HG02885 (cell line): ENCODE results near the gene STAP2.
"Not testable (repeated sequence)": the region's sequence is repeated elsewhere in the genome, so short reads cannot be mapped to it uniquely, and the experiment has no call there.

Experiments used
- ATAC-seq: cut with Tn5 transposase; IDR thresholded peaks from one replicate; pipeline ENCODE4 v1.9.1; 2021; ENCODE audit warnings: mild to moderate bottlenecking; ENCODE audit not compliant: unreplicated experiment, poor library complexity

STAP2 gene

DNA sequence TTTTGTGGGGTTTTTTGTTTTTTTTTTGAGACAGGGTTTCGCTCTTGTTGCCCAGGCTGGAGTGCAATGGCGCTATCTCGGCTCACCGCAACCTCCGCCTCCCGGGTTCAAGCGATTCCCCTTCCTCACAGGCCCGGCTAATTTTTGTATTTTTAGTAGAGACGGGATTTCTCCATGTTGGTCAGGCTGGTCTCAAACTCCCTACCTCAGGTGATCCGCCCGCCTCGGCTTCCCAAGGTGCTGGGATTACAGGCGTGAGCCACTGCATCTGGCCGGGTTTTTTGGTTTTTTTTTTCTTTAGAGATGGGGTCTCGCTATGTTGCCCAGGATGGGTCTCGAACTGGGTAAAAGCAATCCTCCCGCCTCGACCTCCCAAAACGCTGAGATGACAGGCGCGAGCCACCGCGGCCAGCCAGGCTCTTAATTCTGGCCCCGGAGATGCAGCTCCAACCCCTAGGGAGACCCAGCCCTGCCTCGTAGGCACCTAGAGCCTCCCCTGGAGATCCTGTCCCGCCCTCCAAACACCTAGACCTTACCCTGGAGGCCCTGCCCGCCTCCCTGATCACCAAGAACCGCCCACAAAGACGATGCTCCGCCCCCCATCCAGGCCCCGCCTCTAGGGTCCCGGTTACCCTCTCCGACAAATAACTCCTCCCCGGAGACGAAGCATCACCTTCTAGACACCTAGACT lies 9.5 kb downstream of the STAP2 start:
- not testable (repeated sequence) for ATAC-seq

- peak; percentile 78 for ATAC-seq
These were observed 10.2 kb downstream of the STAP2 start for GRCh38 chr19:4328243-4328990.

DNA sequence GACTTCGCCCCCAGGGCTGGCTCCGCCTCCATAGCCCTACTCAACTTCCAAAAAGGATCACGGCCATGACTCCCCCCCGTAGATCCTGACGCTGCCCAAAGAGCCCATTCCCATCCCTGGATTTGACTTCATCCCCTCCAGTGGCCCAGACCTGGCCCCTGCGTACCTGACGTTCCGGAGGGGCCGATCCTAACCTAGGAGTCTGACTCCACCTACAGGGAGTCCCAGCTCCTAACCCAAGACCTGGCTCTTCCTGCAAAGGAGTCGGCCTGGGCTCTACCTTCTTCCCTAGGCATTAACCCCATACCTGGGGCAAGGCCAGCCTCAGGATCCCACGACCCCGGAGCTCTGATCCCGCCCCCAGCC lies 10.8 kb downstream of the STAP2 start:
- no peak for ATAC-seq

GRCh38 chr19:4327252-4327876 lies 11.3 kb downstream of the STAP2 start:
- no peak for ATAC-seq

GRCh38 chr19:4326837-4327251 lies 11.8 kb downstream of the STAP2 start:
- ATAC-seq = no peak

DNA sequence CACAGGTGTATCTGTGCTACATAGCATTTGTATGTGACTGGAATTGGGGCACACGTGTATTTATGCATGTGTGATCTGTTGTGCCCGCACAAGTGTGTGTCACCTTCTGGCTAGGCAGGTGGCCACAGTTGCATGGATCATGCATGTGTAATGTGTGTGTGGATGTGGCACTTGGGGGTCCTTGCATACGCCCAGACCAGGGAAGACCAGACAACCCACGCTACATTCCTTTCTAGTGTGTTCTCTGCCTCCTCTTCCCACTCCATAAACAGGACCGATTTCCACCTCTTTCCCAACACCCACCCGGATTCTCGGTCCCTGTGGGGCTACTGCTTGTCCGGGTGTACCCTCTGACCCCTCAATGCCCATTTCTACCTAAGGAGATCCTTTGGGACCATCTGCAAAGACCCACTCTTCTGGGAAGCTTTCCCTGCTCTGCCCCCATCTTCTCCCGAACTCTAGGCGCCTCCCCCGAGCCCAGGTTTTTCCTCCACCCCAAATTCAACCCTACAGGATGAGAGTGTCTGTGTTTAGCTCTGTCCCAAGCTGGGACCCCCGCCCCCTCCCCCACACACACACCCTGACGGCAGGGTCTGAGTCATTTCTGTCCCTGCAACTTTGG lies 12.3 kb downstream of the STAP2 start:
- ATAC-seq = no peak

GRCh38 chr19:4324228-4324627 lies 14.4 kb downstream of the STAP2 start:
- ATAC-seq = no peak

GRCh38 chr19:4323692-4324091 lies 14.9 kb downstream of the STAP2 start:
- ATAC-seq = no peak

DNA sequence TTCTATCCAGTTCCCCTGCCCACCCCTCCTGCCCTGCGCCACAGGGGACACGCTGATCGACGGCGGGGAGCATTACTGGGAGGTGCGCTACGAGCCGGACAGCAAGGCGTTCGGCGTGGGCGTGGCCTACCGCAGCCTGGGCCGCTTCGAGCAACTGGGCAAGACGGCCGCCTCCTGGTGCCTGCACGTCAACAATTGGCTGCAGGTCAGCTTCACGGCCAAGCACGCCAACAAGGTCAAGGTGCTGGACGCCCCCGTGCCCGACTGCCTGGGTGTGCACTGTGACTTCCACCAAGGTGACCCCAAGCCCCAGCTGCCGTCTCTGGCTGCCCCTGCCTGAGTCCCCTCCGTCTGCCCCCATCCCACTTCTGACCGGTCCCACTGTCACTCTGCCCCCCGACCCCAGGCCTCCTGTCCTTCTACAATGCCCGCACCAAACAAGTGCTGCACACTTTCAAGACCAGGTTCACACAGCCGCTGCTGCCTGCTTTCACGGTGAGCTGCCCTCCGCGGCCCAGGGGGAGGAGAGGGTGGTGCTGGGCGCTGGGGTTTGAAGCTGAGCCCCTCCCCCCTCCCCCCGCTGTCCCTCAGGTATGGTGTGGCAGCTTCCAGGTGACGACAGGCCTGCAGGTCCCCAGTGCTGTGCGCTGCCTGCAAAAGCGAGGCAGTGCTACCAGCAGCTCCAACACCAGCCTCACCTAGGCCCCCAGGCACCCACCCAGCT lies 15.5 kb downstream of the STAP2 start:
- no peak for ATAC-seq

DNA sequence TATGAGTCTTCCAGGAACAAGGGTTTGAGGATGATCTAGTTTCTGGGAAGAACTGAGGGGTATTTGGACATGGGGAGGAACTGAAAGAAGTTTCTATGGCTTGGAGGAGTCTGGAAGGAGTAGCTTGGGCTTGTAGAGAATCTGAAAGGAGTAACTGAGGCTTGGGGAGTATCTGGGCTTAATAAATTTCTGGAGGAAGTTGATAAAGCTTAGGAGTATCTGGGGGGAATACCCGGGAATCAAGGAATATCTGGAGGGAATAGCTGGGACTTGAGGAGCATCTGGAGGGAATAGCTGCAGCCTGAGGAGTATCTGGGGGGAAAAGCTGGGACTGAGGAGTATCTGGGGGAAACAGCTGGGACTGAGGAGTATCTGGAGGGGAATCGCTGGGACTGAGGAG lies 18.2 kb downstream of the STAP2 start:
- no peak for ATAC-seq

GRCh38 chr19:4319067-4319718 lies 19.4 kb downstream of the STAP2 start:
- ATAC-seq = no peak

- no peak for ATAC-seq
These were observed 20.2 kb downstream of the STAP2 start for GRCh38 chr19:4318460-4318859.

- no peak for ATAC-seq
These were observed 21.7 kb downstream of the STAP2 start for GRCh38 chr19:4316956-4317355.

GRCh38 chr19:4313847-4314490 lies 24.7 kb downstream of the STAP2 start:
- no peak for ATAC-seq

DNA sequence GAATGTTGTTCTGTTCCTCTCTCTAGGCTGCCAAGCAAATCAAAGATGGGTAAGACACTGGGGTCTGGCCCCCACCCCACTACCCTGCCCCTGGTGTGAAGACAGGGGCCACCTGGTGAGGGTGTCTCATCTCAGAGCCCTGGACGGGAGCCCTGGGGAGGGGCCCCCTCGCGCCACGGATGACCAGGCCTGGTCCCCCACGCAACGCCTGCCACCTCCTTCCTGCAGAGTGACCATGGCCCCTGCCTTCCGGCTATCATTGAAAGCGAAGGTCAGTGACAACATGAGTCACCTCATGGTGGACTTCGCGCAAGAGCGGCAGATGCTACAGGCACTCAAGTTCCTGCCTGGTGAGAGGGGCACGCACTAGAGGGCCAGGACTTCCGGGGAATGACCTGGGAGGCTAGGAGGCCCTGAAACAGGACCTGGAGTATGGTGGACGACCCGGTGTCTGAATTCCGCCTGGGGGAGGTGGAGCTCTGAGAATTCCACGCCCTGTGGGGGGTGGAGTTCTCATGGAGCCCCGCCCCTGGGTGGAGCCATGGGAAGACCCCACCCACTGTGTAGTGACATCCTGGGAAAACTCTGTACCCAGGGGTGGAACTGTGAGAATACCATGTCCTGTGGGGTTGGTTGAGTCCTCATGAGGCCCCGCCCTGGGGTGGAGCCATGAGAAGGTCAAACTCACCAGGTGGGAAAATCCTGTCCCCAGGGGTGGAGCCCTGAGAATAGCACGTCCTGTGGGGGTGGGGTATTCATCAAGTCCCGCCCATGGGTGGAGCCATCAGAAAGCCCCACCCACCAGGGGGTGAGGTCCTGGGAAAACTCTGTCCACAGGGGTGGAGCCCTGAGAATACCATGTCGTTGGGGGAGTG lies 28.1 kb downstream of the STAP2 start:
- ATAC-seq = no peak

GRCh38 chr19:4305659-4306058 lies 33.0 kb downstream of the STAP2 start:
- no peak for ATAC-seq

- no peak for ATAC-seq
These were observed 33.4 kb downstream of the STAP2 start for GRCh38 chr19:4305257-4305612.

DNA sequence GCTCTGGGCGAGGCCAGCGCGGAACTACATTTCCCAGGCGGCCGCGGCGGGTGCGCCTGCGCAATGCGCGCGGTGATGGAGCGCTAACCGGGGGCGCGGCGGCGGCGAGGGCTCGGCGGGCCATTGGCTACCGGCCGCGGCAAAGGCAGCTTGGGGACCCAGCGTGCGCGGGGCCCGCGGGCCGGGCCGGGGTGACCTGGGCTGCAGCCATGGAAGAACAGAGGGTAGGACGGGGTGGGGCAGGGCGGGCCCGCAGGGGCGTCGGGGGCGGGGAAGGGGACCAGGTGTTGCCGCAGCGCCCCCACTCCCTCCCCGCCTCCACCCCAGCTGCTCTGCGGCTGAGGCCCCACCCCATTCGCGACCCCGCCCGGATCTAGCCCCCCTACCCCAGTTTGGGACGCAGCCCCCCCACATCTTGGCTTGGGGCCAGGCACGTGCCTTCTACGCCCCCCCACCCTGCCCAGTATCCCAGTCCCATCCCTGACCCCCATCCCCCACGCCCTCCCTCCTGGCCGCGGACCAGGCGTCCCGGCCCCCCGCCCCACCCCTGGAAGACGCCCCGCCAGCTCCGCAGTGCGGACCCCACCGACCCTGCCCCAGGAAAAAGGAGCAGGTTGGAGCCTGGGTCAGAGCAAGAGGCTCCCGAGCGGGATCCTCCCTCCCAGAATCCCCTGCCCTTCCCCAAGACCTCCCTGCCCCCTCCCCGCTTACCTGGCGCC lies 33.9 kb downstream of the STAP2 start, which contains the start of gene FSD1:
TSS of gene FSD1 (plus strand) at position 61 of the 719 bp plus-strand sequence. CDS start at position 210, 149 bp downstream.
- no peak for ATAC-seq
